Large intestine (tissue), 3 donors: ENCODE measurements around the gene CTCF. TPM values are rescaled to one million over a fixed set of nuclear protein-coding genes. Genes with fewer than 3 reads are reported as not detected.

Experiments used
- DNase-seq, 2 donors: peaks; one replicate each; pipeline versions ENCODE4 v3.0.0 to v3.0.0-alpha.2; 2013
- H3K27ac ChIP-seq: one replicate; pipeline ENCODE4 v1.5.1; 2013; ENCODE audit warnings: low read length
- H3K27me3 ChIP-seq: 2 replicates; pipeline ENCODE4 v1.6.1; 2013; ENCODE audit warnings: low read length; ENCODE audit not compliant: control insufficient read depth, insufficient read depth
- H3K36me3 ChIP-seq: 2 replicates; pipeline ENCODE4 v1.6.1; 2013; ENCODE audit warnings: low read length; ENCODE audit not compliant: control insufficient read depth, insufficient read depth
- H3K4me1 ChIP-seq: one replicate; pipeline ENCODE4 v1.6.1; 2013; ENCODE audit warnings: low read length; ENCODE audit not compliant: control insufficient read depth, insufficient read depth
- H3K4me3 ChIP-seq: one replicate; pipeline ENCODE4 v1.5.1; 2013; ENCODE audit warnings: low read length
- H3K9me3 ChIP-seq: one replicate; pipeline ENCODE4 v1.6.1; 2013; ENCODE audit warnings: mild to moderate bottlenecking, low read depth, low read length, moderate library complexity; ENCODE audit not compliant: control insufficient read depth
- whole genome bisulfite sequencing: methylation state at CpG from one replicate; pipeline ENCODE4 v1.1.5; 2013; ENCODE audit warnings: low lambda C conversion rate; ENCODE audit not compliant: insufficient coverage; 5-methylcytosine and 5-hydroxymethylcytosine counted together
- polyA plus RNA-seq: library from polyadenylated mRNA; unstranded; fragments of 120-200 nt; gene quantifications from one replicate; pipeline ENCODE4 v1.2.1, GENCODE V29; 2013

CTCF gene
- polyA plus RNA-seq, 1 donor, result 43.6 TPM

DNA sequence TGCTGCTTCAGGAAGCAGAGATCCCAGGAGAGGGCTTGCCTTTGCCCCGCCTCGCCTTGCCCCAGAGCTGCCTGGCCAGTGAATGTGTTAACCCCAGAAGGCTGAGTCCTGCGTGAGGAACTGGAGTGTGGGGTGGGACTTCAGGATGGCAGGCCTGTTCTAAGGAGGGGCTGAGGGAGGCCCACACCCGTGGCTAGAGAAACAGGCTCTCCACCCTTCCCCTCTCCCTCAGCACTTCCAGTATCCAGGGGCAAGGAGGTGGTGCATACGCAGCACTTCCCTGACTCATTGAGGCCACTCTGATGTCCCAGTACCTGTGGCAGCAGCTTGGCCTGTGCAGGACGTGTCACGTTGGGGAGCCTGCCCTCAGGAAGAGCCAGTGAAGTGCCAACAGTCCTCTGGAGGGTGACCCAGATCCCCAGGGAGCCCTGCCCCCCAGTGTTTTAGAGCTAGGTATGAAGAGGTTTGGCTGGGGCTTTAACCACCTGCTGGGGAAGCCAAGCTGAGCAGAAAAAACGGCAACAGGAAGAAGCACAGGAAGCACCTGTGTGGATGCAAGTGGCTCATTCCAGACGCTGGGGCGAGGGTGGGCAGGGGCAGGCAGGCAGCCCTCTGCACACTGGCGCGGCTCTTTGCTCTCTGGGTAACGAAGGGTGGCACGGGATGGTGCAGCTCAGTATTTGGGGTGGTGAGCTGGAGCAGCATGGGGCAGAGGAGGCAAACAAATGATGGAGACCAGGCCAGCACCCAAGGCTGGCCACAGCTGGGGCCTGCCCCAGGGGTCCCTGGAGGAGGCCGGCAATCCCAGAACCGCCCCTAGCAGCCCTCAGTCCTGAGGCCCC is 14.7 kb upstream of the CTCF start:
- no peaks in the 10 kb centered on the region for H3K9me3 ChIP-seq
- no peaks in the 10 kb centered on the region for H3K4me1 ChIP-seq
- no peak overlapping the region for H3K4me3 ChIP-seq
- peaks cover 24% of the 10 kb centered on the region for H3K36me3 ChIP-seq
- DNase-seq, result peak in 1 of 2 donors; percentile 2
- H3K27me3 ChIP-seq, result no peaks in the 10 kb centered on the region
- no peak overlapping the region for H3K27ac ChIP-seq
- WGBS, result no CpG with 5 or more reads among the region's 16 CpGs

DNA sequence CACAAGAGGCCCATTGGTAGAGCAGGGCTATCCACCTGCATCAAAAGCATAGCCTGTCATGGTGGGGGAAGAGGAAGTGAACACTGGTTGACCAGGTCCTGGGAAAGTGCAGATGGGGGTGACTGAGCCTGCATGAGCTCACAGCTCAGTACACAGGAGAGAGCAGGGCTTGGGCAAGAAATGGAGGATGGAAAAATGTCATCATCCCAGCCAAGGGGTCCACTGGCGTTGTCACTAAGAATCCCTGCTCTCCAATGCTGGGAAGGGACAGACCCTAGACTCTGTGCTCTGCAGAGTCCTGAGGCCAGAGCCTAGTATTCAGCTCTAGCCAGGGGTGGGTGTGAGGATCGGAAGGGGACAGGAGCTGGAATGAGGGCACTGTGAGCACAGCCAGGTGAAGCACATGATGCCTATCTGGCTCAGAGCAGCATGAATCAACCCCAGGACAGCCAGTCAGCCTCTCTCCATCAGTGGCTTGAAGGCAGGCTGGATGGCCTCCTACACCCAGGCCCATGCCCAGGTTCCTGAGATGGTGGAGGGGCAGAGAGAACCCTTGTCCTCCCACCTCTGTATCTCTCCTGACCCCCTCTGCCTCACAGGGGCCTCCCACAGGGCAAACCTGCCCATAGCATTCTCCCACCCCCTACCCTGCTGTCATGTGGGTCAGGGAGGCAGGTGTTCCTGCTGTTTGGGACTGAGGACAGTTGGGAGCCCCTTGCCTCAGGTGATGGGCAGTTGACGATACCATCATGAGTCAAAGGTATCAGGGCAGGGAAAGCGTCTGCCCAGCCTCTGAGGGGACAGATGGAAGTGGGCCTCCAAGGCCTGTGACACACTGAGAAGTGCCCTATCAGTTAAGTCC is 13.8 kb upstream of the CTCF start:
- no peak overlapping the region for H3K4me3 ChIP-seq
- DNase-seq, result peak in 1 of 2 donors; percentile 1
- no peak overlapping the region for H3K27ac ChIP-seq
- H3K36me3 ChIP-seq, result peaks cover 24% of the 10 kb centered on the region
- H3K9me3 ChIP-seq, result no peaks in the 10 kb centered on the region
- H3K4me1 ChIP-seq, result no peaks in the 10 kb centered on the region
- WGBS, result no CpG with 5 or more reads among the region's 4 CpGs
- no peaks in the 10 kb centered on the region for H3K27me3 ChIP-seq

DNA sequence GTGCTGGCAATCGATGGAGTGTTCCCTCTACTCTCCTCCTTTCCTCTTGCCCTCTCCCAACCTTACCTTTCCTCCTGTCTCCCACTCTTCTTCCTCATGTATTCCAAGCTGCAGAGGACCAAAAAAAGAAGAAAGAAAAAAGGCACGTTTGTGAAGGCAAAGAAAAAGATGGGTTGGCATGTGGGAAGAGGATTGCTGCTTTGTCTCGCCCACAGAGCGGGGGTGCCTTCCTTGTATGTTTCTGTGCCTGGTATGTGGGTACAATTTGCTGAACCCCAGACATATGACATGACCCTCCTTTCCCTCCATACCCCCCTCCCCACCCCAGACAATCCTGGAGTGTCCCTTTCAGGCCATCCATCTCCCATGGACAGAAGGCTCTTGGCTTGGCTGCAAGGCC is 13.1 kb upstream of the CTCF start:
- WGBS, result no CpG with 5 or more reads among the region's 4 CpGs
- no peak for DNase-seq
- peaks cover 23% of the 10 kb centered on the region for H3K36me3 ChIP-seq
- no peak overlapping the region for H3K27ac ChIP-seq
- H3K4me1 ChIP-seq, result no peaks in the 10 kb centered on the region
- H3K4me3 ChIP-seq, result no peak overlapping the region
- no peaks in the 10 kb centered on the region for H3K9me3 ChIP-seq
- H3K27me3 ChIP-seq, result no peaks in the 10 kb centered on the region

DNA sequence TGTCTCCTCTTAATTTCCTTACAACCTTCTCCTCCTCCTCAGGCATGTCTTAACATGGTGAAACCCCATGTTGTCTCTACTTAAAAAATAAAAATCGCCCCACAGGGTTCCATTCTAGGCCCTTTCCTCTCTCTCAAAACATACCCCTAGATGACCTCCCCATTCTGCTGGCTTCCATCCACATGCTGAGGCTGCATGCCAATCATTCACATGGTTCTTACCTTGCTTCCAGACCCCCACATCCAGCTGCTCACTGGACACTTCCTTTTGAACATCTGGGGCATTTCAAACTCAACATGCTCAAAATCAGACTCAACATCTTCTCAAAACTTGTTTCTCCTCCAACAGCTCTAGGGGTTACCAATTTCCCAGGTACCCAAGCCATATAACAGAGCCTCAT is 12.4 kb upstream of the CTCF start:
- WGBS, result no CpG with 5 or more reads among the region's 1 CpG
- Histone ChIP-seq H3K4me1 (no peaks in the 10 kb centered on the region), H3K4me3 (no peak overlapping the region), H3K36me3 (peaks cover 16% of the 10 kb centered on the region), H3K9me3 (no peaks in the 10 kb centered on the region), H3K27me3 (no peaks in the 10 kb centered on the region), H3K27ac (no peak overlapping the region)
- DNase-seq, result no peak

DNA sequence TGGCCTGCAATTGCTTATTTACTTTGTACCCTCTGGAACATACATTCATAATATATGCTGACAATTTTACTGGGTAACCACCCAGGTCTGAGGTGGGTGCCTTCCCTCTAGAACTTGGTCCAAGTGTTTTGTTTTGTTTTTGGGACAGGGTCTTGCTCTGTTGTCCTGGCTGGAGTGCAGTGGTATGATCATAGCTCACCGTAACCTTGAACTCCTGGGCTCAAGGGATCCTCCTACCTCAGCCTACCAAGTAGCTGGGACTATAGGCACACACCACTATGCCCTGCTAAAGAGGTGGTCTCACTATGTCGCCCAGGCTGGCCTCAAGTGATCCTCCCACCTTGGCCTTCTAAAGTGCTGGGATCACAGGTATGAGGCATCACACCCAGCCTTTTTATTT is 11.2 kb upstream of the CTCF start:
- WGBS, result no CpG with 5 or more reads among the region's 2 CpGs
- H3K9me3 ChIP-seq, result no peaks in the 10 kb centered on the region
- H3K36me3 ChIP-seq, result peaks cover 16% of the 10 kb centered on the region
- H3K4me3 ChIP-seq, result no peak overlapping the region
- no peak overlapping the region for H3K27ac ChIP-seq
- no peak for DNase-seq
- no peaks in the 10 kb centered on the region for H3K27me3 ChIP-seq
- H3K4me1 ChIP-seq, result no peaks in the 10 kb centered on the region

DNA sequence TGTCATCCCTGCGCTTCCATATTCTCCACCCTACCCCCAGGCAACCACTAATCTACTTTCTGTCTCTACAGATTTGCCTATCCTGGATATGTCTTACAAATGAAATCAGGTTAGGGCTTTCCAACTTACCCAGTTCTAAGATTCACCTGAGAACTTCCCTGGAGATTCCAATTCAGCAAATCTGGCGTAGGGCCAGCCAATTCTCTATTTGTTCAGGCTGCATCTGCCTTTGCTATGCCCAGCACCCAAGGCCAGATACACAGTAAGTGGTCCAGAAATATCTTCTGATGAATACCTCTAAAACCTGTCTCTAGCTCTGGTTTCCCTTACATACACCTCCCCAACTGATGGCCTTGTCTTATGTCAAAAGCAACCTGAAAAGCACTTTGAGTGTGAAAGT is 10.4 kb upstream of the CTCF start:
- H3K9me3 ChIP-seq, result no peaks in the 10 kb centered on the region
- no peak overlapping the region for H3K27ac ChIP-seq
- 100% methylated on average over 1 of the region's 2 CpGs for WGBS
- H3K36me3 ChIP-seq, result peaks cover 12% of the 10 kb centered on the region
- no peak for DNase-seq
- no peak overlapping the region for H3K4me3 ChIP-seq
- no peaks in the 10 kb centered on the region for H3K4me1 ChIP-seq
- no peaks in the 10 kb centered on the region for H3K27me3 ChIP-seq

DNA sequence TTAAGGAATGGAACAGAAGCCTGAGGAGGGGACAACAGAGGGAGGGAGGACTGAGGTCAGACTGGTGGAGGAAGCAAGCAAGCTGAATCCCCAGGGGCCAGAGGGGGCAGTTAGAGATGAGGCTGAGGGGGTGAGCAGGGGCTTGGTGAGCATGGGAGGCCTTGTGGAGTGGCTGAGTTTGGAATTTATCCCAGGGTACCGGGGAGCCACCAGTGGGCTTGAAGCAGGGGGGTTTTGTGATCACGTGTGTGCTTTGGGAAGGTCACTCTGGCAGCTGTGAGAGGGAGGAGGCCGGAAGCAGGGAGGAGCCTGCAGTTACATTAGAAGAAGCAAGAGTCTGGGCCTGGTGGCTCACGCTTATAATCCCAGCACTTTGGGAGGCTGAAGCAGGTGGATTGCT is 9.8 kb upstream of the CTCF start:
- H3K4me3 ChIP-seq, result no peak overlapping the region
- no peaks in the 10 kb centered on the region for H3K27me3 ChIP-seq
- H3K36me3 ChIP-seq, result peaks cover 9% of the 10 kb centered on the region
- H3K27ac ChIP-seq, result no peak overlapping the region
- no peaks in the 10 kb centered on the region for H3K9me3 ChIP-seq
- no peak for DNase-seq
- WGBS, result no CpG with 5 or more reads among the region's 4 CpGs
- no peaks in the 10 kb centered on the region for H3K4me1 ChIP-seq

DNA sequence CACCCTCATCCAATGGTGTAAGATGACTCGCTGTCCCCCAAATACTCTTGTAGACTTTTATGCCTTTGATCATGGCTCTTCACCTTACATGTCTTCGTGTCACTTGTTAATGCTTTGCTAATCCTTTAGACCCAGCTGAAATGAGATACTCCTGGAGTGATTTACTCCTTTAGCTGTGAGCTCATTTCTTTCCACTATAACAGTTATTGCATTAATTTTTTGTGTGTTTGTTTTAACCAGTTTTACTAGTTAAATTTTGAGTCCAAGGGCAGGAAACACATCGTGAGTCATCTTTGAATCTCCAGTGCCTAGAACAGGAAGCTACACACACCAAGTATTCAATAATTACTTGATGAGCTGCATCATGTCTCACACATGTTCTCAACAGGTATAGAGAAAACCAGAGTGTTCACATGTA is 6.5 kb upstream of the CTCF start:
- Histone ChIP-seq H3K9me3 (no peaks in the 10 kb centered on the region), H3K4me3 (no peak overlapping the region), H3K4me1 (no peaks in the 10 kb centered on the region), H3K27ac (no peak overlapping the region), H3K36me3 (no peaks in the 10 kb centered on the region), H3K27me3 (no peaks in the 10 kb centered on the region)
- no peak for DNase-seq
- 100% methylated on average over 2 of the region's 3 CpGs for WGBS

DNA sequence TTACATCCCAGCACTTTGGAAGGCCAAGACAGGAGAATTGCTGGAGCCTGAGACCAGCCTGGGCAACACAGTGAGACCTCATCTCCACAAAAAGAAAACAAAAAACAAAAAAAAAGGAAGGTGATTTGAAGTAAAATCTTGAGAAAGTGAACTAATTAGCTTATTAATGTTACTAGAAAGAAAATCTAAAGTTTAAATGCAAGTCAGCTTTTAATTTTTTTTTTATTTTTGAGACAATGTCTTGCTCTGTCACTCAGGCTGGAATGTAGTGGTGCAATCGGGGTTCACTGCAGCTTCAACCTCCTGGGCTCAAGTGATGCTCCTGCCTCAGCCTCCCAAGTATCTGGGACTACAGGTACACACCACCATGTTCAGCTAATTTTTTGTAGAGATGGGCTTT is 3.5 kb upstream of the CTCF start:
- Histone ChIP-seq H3K4me3 (no peak overlapping the region), H3K4me1 (peaks cover 7% of the 10 kb centered on the region), H3K9me3 (no peaks in the 10 kb centered on the region), H3K36me3 (no peaks in the 10 kb centered on the region), H3K27me3 (no peaks in the 10 kb centered on the region), H3K27ac (no peak overlapping the region)
- DNase-seq, result no peak
- WGBS, result no CpG with 5 or more reads among the region's 1 CpG

DNA sequence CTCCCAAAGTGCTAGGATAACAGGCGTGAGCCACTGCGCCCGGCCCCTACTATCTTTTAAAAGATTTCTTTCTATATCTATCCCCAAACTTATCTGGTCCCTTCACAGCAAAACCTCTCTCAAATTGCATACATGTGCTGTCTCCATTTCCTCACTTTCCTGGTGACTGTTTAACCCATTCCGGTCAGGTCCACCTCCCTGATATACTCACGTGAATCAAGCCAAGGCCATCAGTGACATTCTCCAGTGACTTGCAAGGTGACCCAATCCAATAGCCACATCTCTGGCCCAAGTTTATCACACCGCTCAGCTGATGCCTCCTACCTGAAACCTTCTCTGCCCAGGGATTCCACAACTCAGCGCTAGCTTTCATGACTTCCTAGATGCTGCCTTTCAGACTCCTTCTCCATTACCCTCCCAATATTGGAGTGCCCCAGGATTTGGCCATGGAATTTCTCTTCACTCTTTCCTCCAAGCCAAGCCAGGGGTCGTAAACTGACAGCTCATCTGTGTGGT is 1.4 kb upstream of the CTCF start:
- Histone ChIP-seq H3K27me3 (no peaks in the 10 kb centered on the region), H3K36me3 (no peaks in the 10 kb centered on the region), H3K4me3 (no peak overlapping the region), H3K9me3 (no peaks in the 10 kb centered on the region), H3K4me1 (peaks cover 7% of the 10 kb centered on the region), H3K27ac (no peak overlapping the region)
- WGBS, result no CpG with 5 or more reads among the region's 8 CpGs
- DNase-seq, result no peak
